Peyer's patch (tissue), 4 donors: ENCODE data around the gene CCDC177.

Experiments used
- POLR2A ChIP-seq, 2 donors: fragments of 450-650 bp; IDR thresholded peaks; one replicate each; pipeline ENCODE4 v1.5.1; 2017; ENCODE audit warnings: antibody characterized with exemption in 2 of 2, mild to moderate bottlenecking in 2 of 2, moderate library complexity in 2 of 2
- TF ChIP-seq, protein P1 (sequence below), 6 experiments: fragments of 450-650 bp in 4 of 6; fragments of 200-600 bp in 2 of 6; sonication (generic) in 1 of 6; IDR thresholded peaks; one replicate each; pipeline ENCODE4 v1.5.1; 2017 to 2019; ENCODE audit warnings: antibody characterized with exemption in 6 of 6, mild to moderate bottlenecking in 3 of 6, moderate library complexity in 1 of 6

- TF ChIP-seq, protein P1, sequence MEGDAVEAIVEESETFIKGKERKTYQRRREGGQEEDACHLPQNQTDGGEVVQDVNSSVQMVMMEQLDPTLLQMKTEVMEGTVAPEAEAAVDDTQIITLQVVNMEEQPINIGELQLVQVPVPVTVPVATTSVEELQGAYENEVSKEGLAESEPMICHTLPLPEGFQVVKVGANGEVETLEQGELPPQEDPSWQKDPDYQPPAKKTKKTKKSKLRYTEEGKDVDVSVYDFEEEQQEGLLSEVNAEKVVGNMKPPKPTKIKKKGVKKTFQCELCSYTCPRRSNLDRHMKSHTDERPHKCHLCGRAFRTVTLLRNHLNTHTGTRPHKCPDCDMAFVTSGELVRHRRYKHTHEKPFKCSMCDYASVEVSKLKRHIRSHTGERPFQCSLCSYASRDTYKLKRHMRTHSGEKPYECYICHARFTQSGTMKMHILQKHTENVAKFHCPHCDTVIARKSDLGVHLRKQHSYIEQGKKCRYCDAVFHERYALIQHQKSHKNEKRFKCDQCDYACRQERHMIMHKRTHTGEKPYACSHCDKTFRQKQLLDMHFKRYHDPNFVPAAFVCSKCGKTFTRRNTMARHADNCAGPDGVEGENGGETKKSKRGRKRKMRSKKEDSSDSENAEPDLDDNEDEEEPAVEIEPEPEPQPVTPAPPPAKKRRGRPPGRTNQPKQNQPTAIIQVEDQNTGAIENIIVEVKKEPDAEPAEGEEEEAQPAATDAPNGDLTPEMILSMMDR (IDR thresholded peaks at IDR 0.05), result no peak
- TF ChIP-seq POLR2A (IDR thresholded peaks at IDR 0.05), result no peak
Observed at GRCh38 chr14:69558774-69559173, 15.9 kb downstream of the CCDC177 start.
